Measurements from ENCODE around the gene NANS. TPM values are rescaled to one million over a fixed set of nuclear protein-coding genes. Genes with fewer than 3 reads are reported as not detected.
"Not testable (repeated sequence)": the region's sequence is repeated elsewhere in the genome, so short reads cannot be mapped to it uniquely, and the experiment has no call there.

NANS gene, protein sequence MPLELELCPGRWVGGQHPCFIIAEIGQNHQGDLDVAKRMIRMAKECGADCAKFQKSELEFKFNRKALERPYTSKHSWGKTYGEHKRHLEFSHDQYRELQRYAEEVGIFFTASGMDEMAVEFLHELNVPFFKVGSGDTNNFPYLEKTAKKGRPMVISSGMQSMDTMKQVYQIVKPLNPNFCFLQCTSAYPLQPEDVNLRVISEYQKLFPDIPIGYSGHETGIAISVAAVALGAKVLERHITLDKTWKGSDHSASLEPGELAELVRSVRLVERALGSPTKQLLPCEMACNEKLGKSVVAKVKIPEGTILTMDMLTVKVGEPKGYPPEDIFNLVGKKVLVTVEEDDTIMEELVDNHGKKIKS
- polyA plus RNA-seq (ENCODE audit: insufficient read length in 10 of 10) = 10 to 100 TPM; 30.3 to 39.3 (median 33.7) TPM
- long read RNA-seq, donor 1, transcript NANS-201 (6 exons, 1,170 nt) = major isoform, 12 of 28 reads
- long read RNA-seq, donor 1, partial matches to known transcripts = 16 of 28 reads
- long read RNA-seq, donor 1, other reads (novel, unspliced or antisense) = 0 of 28 reads
- long read RNA-seq, donor 2, transcript NANS-201 (6 exons, 1,170 nt) = major isoform, 10 of 12 reads
- long read RNA-seq, donor 2, partial matches to known transcripts = 0 of 12 reads
- long read RNA-seq, donor 2, other reads (novel, unspliced or antisense) = 0 of 12 reads
- long read RNA-seq, donor 3 = 0 reads
- long read RNA-seq, donor 4, transcript NANS-201 (6 exons, 1,170 nt) = major isoform, 8 of 13 reads
- long read RNA-seq, donor 4, partial matches to known transcripts = 5 of 13 reads
- long read RNA-seq, donor 4, other reads (novel, unspliced or antisense) = 0 of 13 reads
- long read RNA-seq, donor 5, transcript NANS-201 (6 exons, 1,170 nt) = major isoform, 19 of 28 reads
- long read RNA-seq, donor 5, partial matches to known transcripts = 7 of 28 reads
- long read RNA-seq, donor 5, other reads (novel, unspliced or antisense) = 0 of 28 reads
- long read RNA-seq, donor 6, transcript NANS-201 (6 exons, 1,170 nt) = major isoform, 20 of 26 reads
- long read RNA-seq, donor 6, partial matches to known transcripts = 6 of 26 reads
- long read RNA-seq, donor 6, other reads (novel, unspliced or antisense) = 0 of 26 reads
- long read RNA-seq, donor 7, transcript NANS-201 (6 exons, 1,170 nt) = major isoform, 10 of 18 reads
- long read RNA-seq, donor 7, partial matches to known transcripts = 6 of 18 reads
- long read RNA-seq, donor 7, other reads (novel, unspliced or antisense) = 0 of 18 reads
- long read RNA-seq, donor 8, transcript NANS-201 (6 exons, 1,170 nt) = major isoform, 5 of 12 reads
- long read RNA-seq, donor 8, partial matches to known transcripts = 5 of 12 reads
- long read RNA-seq, donor 8, other reads (novel, unspliced or antisense) = 0 of 12 reads
- long read RNA-seq, donor 9, partial matches to known transcripts = 0 of 1 reads
- long read RNA-seq, donor 9, other reads (novel, unspliced or antisense) = 0 of 1 reads

DNA sequence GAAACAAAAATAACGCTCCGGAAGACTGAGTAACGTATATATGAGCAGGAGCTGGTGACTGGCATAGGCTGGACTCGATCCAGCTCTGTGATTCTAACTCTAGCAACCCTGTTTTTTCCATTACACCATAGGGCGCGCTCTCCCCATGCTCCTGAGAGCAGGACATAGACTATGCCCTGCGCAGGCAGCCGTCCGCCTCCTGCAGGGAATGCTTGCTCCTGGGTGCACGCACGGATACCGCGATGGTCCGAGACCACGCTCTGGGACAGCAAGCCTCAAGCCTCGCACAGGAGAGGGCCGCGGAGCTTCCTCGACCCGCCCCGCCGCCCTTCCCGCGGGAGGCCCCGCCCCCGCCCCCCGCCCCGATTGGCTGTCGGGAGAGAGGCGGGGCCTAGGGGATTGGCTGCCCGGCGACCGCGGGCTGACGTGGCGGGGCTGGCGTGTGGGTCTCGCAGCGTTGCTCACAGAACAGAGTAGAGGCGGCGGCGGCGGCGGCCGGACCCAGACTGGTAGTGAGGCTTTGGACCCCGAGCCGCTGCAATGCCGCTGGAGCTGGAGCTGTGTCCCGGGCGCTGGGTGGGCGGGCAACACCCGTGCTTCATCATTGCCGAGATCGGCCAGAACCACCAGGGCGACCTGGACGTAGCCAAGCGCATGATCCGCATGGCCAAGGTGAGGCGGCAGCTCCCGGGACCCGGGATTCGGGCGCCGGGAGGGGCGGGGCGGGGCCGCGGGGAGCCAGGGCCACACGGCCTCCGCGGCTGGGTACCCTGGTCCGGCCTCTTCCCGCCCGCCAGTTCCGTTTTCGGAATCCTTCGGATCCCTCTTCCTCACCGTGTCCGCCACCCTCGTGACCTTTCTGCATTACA, at the start of gene NANS:
NANS (plus strand) TSS at position 464 of the 869 bp plus-strand sequence; CDS start at position 541, 77 bp downstream.
- peak; percentile 89 to 96 (median 92) for DNase-seq

DNA sequence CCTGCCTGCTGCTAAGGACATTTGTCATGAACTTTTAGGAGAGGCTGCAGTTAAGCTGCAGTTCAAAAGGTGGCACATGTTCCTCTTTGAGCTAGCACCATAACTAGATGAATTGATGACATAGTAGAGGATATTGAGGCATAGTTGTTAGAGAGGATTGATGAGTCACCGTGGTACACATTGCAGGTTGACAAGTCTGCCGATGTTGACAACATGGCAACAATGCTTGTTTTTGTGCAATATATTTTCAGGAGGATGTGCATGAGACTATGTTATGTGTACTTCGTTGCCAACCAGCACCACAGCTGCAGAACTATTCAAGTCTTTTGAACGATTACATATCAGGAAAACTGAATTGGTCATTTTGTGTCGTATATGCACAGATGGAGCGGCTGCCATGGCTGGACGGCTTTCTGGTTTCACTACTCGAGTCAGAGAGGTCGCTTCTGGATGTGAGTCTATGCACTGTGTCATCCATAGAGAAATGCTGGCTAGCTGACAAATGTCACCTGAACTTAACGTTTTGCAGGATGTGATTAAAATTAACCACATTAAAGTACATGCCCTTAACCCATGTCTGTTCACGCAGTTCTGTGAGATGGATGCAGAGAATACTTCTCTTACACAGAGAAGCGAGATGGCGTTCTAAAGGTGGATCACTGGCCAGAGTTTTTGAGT, 49.1 kb upstream of the NANS start:
- no peak for DNase-seq

DNA sequence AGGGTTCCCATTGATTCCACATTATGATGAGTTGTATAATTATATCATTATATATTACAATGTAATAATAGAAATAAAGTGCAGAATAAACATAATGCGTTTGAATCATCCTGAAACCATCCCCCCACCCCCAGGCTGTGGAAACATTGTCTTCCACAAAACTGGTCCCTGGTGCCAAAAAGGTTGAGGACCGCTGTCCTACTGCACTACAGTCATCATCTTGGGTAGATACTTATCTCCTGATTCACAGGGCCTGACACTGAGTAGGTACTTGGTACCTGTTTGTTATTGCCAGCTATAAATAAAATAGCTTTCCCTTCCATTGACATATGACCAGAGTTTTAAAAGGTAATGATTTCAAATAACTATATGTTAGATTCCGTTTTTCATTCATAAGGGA, 47.8 kb upstream of the NANS start:
- DNase-seq = no peak

DNA sequence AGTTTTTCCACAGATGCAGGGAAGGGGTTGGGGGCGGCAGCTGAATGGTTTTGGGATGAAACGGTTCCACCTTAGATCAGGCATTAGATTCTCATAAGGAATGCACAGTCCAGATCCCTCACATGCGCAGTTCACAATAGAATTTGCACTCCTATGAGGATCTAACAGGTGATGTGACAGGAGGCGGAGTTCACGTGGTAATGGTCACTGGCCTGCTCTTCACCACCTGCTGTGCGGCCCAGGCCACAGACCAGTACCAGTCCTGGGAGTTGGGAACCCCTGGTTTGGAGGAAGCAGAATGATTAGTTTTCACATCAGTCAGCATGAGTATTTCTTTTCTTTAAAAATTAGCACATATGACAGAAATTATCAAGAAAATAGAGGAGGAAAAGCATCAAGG, 47.1 kb upstream of the NANS start:
- DNase-seq = no peak

DNA sequence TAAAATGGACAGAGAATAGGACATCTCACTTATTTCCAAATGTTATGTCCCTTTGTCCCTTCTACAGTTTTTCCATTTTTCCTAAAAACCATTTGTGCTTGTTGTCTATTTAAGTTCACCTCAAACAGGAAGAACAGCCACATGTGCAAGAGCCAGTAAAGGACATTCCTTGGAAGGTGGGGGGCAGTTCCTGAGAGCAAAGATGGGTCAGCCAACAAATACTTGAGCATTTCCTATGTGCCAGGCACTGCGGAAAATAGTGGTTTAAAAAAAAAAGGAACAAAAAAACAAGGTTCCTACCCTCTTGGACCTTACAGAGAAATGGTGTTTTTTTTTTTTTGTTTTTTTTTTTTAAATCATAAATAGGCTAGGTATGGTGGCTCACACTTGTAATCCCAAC, 46.6 kb upstream of the NANS start:
- DNase-seq = peak in 1 of 3 donors; percentile 30

DNA sequence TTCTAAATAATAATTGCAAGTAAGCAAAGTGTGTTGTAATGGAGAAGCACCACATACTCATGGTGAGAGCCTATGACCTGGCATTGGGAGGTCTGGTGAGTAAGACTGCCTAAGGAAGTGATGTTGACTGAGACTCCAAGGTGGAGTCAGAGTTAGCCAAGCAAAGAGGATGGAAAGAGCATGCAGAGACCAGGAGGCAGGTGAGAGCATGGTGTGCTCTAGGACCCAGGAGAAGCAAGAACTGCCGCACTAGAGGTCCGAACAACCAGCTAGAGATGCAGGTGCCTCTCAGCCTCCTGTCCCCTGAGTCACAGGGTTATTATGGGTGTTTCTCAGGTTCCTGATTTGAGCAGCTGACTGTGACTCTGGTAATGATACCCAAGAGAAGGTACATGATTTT, 46.1 kb upstream of the NANS start:
- DNase-seq = no peak

DNA sequence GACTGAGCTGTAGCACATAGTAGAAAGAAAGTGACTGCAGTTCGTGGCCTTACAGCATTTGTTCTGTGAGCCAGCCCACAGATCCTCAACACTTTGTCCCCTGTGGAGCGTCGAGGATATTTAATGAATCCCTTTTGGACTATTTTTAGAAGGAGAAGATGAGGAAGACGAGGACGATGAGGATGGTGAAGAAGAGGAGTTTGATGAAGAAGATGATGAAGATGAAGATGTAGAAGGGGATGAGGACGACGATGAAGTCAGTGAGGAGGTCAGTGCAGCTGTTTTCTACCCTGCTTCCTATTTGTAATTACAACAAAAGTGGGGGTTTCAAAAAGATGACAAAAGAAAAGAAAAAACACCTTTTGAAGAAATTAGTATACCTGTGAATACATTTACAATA, 45.4 kb upstream of the NANS start:
- no peak for DNase-seq

DNA sequence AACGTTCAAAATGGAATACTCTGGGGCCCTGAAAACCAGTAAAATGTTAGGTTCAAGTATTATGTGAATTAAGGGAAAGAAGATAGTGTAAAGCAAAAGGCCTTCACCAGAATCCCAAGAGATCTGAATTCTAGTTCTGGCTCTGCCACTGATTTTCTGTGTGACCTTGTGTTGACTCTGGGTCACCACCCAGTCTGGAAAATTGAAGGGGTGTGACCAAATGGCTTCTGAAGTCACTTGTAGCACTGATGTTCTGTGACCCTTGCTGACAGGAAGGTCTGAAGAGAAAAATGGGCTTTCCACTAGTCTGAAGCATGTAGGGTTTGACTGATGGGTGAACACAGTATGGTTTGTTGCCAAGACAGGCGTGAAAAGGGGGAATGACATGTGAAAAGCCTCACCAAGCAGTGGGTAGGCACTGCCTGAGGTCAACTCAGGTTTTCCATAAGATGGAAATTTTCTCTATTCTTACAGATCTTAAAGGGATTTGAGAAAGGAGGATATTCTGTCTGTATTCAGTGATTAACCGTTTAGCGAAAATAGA, 40.3 kb upstream of the NANS start:
- DNase-seq = no peak

DNA sequence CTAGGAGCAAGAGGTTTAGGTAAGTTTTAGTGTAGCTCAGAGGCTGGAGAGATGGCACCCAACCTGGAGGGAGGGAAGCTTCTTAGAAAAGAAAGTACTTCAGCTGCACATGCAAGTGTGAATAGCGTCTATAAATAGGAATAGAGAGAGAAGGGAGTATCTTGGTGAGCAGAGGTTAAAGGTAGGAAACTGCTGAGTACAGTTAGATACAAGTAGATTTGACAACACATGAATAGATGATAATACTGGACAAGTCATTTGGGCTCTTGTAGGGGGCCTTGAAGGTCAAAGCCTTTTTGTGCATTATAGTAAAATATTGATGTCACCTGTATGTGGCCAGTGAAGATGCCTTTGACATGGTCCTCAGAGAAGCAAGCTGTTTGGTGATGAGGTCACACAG, 39.2 kb upstream of the NANS start:
- DNase-seq = no peak

DNA sequence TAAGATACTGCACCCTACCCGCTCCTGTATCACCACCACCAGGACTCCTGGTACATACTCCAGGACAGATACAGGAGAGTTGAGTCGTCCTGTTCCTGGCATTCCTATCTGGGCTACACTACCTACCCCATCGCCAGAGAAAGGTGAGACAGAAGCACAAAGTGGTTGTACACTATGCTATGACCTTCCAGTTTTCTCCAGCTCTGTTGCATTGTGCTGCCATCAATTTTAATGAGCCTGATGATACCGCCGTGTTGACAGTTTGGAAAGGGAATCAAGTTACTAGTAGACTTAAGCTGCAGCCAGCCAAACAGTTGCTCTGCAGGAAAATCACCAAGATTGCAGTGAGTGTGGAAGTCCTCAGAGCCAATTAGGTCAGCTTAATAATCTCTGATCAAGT, 38.2 kb upstream of the NANS start:
- no peak for DNase-seq

DNA sequence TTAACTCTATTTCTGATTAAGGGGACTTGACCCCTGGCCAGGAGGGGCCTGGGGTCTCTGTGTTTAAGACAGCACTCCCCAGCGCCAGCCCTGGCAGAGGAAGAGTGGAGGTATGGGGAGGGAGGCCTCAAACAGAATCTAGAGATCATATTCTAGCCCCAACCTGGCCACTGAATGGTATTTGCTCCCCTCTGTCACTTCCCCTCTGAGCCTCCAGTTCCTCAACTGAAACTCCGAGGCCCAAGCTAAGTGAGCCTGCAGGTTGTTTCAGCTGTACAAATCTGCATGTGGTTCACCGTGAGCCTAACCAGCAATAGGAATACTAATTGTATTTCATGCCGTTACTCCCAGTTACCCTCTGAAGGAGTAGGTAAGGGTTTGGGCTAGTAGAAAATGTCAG, 37.4 kb upstream of the NANS start:
- DNase-seq = no peak

DNA sequence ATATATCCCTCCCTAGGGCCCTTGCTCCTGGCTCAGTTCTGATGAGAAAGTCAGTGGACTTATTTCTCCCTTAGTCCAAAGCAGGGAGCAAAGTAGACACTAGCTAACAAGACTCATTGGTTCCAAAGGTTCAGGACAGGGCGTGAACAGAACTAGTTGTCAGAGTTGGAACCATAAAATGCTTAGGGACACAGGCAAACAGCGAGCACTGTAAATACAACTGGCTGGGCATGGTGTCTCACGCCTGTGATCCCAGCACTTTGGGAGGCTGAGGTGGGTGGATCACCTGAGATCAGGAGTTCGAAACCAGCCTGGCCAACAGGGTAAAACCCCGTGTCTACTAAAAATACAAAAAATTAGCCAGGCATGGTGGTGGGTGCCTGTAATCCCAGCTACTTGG, 36.7 kb upstream of the NANS start:
- DNase-seq = not testable (repeated sequence)

DNA sequence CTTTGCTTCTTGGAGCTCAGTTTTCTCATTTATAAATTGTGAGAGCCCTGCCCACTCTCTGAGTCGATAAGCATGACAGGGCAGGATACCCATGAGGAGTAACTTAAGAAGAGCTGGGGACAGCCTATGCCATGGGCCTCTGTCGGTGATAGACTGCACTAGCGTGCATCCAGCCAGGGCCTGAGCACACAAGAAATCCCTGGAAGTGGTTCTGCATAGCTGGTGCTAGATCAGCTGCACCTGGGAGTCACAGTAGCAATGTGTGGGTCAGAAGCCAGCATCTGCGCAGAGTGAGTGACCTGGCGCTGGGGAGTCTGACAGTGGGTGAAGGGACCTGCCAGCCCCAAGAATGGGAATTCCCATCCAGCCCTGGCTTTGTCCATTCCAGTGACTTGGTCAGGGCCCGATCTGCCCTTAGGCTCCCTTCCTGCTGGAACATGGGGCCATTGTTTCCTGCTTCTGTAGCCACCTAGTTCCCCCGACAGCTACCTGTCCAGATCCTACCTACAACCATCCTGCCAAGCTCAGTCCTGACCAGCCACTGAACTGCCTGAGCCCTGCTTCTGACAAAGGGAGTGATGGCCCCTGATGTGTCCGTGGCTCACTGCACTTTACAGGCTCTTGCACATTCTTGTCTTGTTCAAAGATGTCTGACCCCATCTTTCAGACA, 35.9 kb upstream of the NANS start:
- DNase-seq = no peak

DNA sequence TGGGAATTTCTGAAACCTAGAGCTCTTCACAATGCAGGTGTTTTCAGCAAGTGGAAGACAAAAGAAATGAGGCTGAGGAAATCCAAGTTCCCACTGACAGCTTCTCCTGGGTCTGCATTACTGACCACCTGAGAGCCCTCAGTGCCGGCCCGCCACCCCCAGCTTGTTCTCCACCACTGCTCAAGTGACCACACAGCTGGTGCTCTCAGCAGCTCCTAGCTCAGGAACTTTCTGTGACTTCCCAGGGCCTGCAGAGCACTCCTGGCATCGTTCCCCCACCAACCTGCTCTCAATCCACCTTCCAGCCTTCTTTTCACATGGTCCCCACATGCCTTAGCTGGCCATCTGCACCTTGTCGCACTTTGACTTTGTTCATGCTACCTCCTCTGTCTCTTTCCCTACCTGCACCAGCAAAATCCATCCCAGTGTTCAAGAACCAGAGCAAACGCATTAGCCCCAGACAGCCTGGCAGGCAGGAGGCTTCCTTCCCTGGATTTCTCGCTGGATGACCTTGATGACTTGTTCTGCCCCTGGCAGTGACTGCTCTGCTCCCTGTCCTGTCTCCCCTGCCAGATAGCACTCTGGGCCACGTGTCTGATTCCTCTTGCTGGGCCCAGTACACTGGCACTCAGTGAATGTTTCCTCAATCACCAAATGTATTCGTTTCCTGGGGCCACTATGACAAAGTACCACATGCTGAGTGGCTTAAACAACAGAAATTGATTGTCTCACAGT, 35.1 kb upstream of the NANS start:
- no peak for DNase-seq

DNA sequence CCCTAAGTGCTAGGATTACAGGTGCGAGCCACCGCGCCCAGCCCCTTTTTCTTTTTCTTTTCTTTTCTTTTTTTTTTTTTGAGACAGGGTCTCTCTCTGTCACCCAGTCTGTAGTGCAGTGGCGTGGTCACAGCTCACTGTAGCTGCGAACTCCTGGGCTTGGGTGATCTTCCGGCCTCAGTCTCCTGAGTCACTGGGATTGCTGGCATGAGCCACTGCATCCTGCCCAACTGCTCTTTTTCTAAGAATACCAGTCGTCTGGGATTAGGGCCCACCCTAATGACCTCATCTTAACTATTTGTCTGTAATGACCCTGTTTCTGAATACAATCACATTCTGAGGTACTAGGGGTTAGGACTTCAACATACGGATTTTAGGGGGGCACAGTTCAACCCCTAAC, 34.1 kb upstream of the NANS start:
- DNase-seq = no peak

DNA sequence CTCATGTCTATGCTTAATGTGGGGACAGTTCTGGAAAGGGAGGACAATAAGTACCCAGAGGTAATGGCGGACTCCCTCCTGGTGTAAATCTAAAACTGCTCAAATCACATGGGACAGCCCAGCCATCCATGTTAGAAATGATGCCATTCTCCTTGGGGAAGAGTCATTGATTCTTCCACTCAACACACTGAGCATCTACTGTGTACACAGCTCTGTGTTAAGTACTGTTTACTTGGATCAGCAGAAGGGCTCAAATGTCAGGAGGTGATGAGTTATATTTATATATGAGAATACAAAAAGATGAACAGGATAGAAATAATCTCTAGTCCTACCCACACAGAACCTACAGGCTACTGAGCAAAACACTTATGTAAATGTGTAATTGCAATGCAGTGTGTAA, 31.8 kb upstream of the NANS start:
- no peak for DNase-seq

DNA sequence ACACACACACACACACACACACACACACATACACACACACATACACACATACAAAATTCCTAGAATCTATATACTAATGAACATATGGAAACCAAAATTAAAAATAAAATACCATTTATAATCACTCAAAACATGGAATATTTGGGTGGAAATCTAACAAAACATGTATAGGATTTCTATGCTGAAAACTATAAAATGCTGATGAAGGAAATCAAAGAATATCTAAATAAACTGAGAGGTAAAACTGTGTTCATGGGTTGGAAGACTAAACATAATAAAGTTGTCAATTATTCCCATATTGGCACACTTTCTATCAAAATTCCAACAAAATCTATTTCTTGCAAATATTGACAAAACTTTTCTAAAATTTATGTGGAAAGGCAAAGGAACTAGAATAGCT, 25.4 kb upstream of the NANS start:
- DNase-seq = no peak

DNA sequence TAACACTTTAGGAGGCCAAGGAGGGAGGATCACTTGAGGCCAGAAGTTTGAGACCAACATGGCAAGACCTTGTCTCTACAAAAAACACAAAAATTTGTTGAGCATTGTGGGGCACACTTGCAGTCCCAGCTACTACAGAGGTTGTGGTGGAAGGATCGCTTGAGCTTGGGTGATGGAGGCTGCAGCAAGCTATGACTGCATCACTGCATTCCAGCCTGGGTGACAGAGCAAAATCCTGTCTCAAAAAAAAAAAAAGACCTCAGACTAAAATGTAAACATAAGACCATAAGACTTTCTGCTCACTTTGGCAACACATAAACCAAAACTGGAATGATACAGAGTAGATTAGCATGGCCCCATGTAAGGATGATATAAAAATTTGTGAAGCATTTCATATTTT, 24.6 kb upstream of the NANS start:
- no peak for DNase-seq

Data from muscle of back (tissue), 13 donors.